PC-3 (cell line): Measurements from ENCODE around the gene ZNF334. TPM values are rescaled to one million over a fixed set of nuclear protein-coding genes. Genes with fewer than 3 reads are reported as not detected.

Experiments used
- ATAC-seq: fragments of 200-7000 bp; cut with Tn5 transposase; 2 replicates; pipeline ENCODE4 v1.9.1; 2020; ENCODE audit warnings: mild to moderate bottlenecking, moderate library complexity
- Bru-seq: library from RNA; stranded (reverse); fragments of 400-500 nt; gene quantifications from one replicate; lab custom pipeline; 2021; lab: Mats Ljungman, UMichigan
- BruChase-seq, 2 experiments: library from RNA; stranded (reverse); fragments of 400-500 nt; gene quantifications; one replicate each; lab custom pipeline; 2021; lab: Mats Ljungman, UMichigan
- BruUV-seq: library from RNA; stranded (reverse); fragments of 400-500 nt; replicated peaks from 2 replicates; lab custom pipeline; 2021; lab: Mats Ljungman, UMichigan
- CTCF ChIA-PET: fragments of 300-600 bp; sonication (Branson Sonifier 250); formaldehyde crosslinking; loops from one replicate; lab custom pipeline; 2022; ENCODE audit warnings: antibody characterized with exemption; lab: Charles Lee
- POLR2A ChIA-PET: fragments of 300-600 bp; sonication (Branson Sonifier 250); formaldehyde crosslinking; loops from one replicate; lab custom pipeline; 2022; ENCODE audit warnings: antibody characterized with exemption; ENCODE audit not compliant: unreplicated experiment; lab: Charles Lee
- DNase-seq: peaks from one replicate; pipeline ENCODE4 v3.0.0-alpha.2; 2015
- H2AFZ ChIP-seq: fragments of 300-600 bp; sonication (generic); 2 replicates; pipeline ENCODE4 v1.6.0; 2016; ENCODE audit warnings: antibody characterized with exemption, low read length
- H3F3A ChIP-seq: fragments of 300-600 bp; sonication (generic); one replicate; pipeline ENCODE4 v1.6.0; 2017; ENCODE audit warnings: antibody characterized with exemption, low read length, control low read depth, mild to moderate bottlenecking; ENCODE audit not compliant: unreplicated experiment
- H3K27ac ChIP-seq: fragments of 300-600 bp; sonication (generic); 2 replicates; pipeline ENCODE4 v1.5.1; 2016; ENCODE audit warnings: mild to moderate bottlenecking, low read length
- H3K27me3 ChIP-seq: fragments of 300-600 bp; sonication (generic); 2 replicates; pipeline ENCODE4 v1.6.1; 2016; ENCODE audit warnings: low read length, mixed read lengths
- H3K36me3 ChIP-seq: fragments of 300-600 bp; sonication (generic); 2 replicates; pipeline ENCODE4 v1.6.1; 2016; ENCODE audit warnings: low read depth, mixed run types, low read length, mixed read lengths
- H3K4me1 ChIP-seq: fragments of 300-600 bp; sonication (generic); 2 replicates; pipeline ENCODE4 v1.5.1; 2016; ENCODE audit warnings: low read length; ENCODE audit not compliant: insufficient read depth
- H3K4me2 ChIP-seq: fragments of 300-600 bp; sonication (generic); 2 replicates; pipeline ENCODE4 v1.6.0; 2016; ENCODE audit warnings: low read length
- H3K4me3 ChIP-seq: fragments of 300-600 bp; sonication (generic); 2 replicates; pipeline ENCODE4 v1.5.1; 2016; ENCODE audit warnings: mild to moderate bottlenecking, low read length, mixed read lengths
- H3K79me2 ChIP-seq: fragments of 300-600 bp; sonication (generic); 2 replicates; pipeline ENCODE4 v1.6.1; 2017; ENCODE audit warnings: low read length, mixed read lengths
- H3K9ac ChIP-seq: fragments of 300-600 bp; sonication (generic); 2 replicates; pipeline ENCODE4 v1.6.0; 2016; ENCODE audit warnings: mild to moderate bottlenecking, low read length
- H3K9me2 ChIP-seq: fragments of 300-600 bp; sonication (generic); replicated peaks from 2 replicates; pipeline ENCODE4 v1.6.1; 2016; ENCODE audit warnings: mixed run types, low read length, mixed read lengths
- H3K9me3 ChIP-seq: fragments of 300-600 bp; sonication (generic); 2 replicates; pipeline ENCODE4 v1.6.1; 2016; ENCODE audit warnings: low read length, mixed read lengths
- H4K20me1 ChIP-seq: fragments of 300-600 bp; sonication (generic); 2 replicates; pipeline ENCODE4 v1.6.1; 2016; ENCODE audit warnings: low read length, mixed read lengths
- CTCF ChIP-seq: fragments of 300-600 bp; sonication (generic); conservative IDR thresholded peaks from 2 replicates; pipeline ENCODE4 v1.5.1; 2017; ENCODE audit warnings: antibody characterized with exemption, low read depth, mild to moderate bottlenecking, low read length
- EZH2 ChIP-seq: fragments of 300-600 bp; sonication (generic); IDR thresholded peaks from one replicate; pipeline ENCODE4 v1.6.1; 2017; ENCODE audit warnings: antibody characterized with exemption, mild to moderate bottlenecking, low read length; ENCODE audit not compliant: unreplicated experiment
- EZH2phosphoT487 ChIP-seq: fragments of 300-600 bp; sonication (generic); IDR thresholded peaks from 2 replicates; pipeline ENCODE4 v1.6.1; 2018; ENCODE audit warnings: mild to moderate bottlenecking, antibody characterized with exemption, low read length, borderline replicate concordance
- intact Hi-C: fragments of 100-400 bp; cut with micrococcal nuclease; formaldehyde crosslinking; loops from 2 replicates; pipeline ENCODE4 v1.9.0; 2023
- long read RNA-seq: library from polyadenylated mRNA; unstranded; transcript quantifications from one replicate; pipeline ENCODE4 v2.0.0, GENCODE V29; 2021; ENCODE audit not compliant: unreplicated experiment
- total RNA-seq: library from RNA; depleted of rRNA; stranded (reverse); fragments of >200 nt; gene quantifications from 2 replicates; pipeline ENCODE4 v1.2.3, GENCODE V29; 2014; rRNA removed

ZNF334 gene
- total RNA-seq: 0.52 and 0.58 TPM in 2 replicates
- Bru-seq, nascent RNA: percentile 51 among the genes with signal in this experiment
- percentile 44 among the genes with signal in this experiment for BruChase-seq, experiment 1, labeled RNA remaining after a 6-hour chase
- percentile 55 among the genes with signal in this experiment for BruChase-seq, experiment 2, labeled RNA remaining after a 2-hour chase
- long read RNA-seq, partial matches to known transcripts: 0 of 6 reads
- long read RNA-seq, other reads (novel, unspliced or antisense): 5 of 6 reads

GRCh38 chr20:46512943-46513844 is at the start of gene ZNF334:
ZNF334 (minus strand) TSS chr20:46513559; CDS start chr20:46512102, 1,457 bp downstream.
- TF ChIP-seq EZH2phosphoT487 (no peak), CTCF (no peak)
- H2AFZ ChIP-seq: peak within 1 kb of the TSS; percentile 63
- H3F3A ChIP-seq: no peaks in the 10 kb centered on the region
- peak within 1 kb of the TSS; percentile 55 for H3K4me3 ChIP-seq
- H3K27me3 ChIP-seq: peaks cover 36% of the 10 kb centered on the region
- peak within 1 kb of the TSS; percentile 59 for H3K4me2 ChIP-seq
- H3K9me2 ChIP-seq: no peaks in the 10 kb centered on the region
- H4K20me1 ChIP-seq: no peaks in the 10 kb centered on the region
- no peaks in the 10 kb centered on the region for H3K4me1 ChIP-seq
- intact Hi-C loops: no loop called here
- no peaks in the 10 kb centered on the region for H3K79me2 ChIP-seq
- DNase-seq (peak; percentile 25), ATAC-seq (peak; percentile 59)
- POLR2A ChIA-PET: no interaction called here
- no peaks in the 10 kb centered on the region for H3K36me3 ChIP-seq
- no peak within 1 kb of the TSS for H3K27ac ChIP-seq
- CTCF ChIA-PET: no interaction called here
- TSS peak; percentile 58 for BruUV-seq
- H3K9ac ChIP-seq: peak within 1 kb of the TSS; percentile 45
- H3K9me3 ChIP-seq: no peaks in the 10 kb centered on the region

GRCh38 chr20:46562373-46563169 is 49.2 kb upstream of the ZNF334 start:
- peak overlapping the region; percentile 67 for H3K4me2 ChIP-seq
- H3K4me1 ChIP-seq: peaks cover 35% of the 10 kb centered on the region
- no peak for TF ChIP-seq EZH2
- peak; percentile 94 for TF ChIP-seq CTCF
- no peaks in the 10 kb centered on the region for H3K79me2 ChIP-seq
- BruUV-seq: no TSS peak
- H3K4me3 ChIP-seq: peak overlapping the region; percentile 39; the same call in 1 of the 2 replicates
- ChIA-PET CTCF (no interaction called here), POLR2A (no interaction called here)
- H3K9me3 ChIP-seq: no peaks in the 10 kb centered on the region
- no peaks in the 10 kb centered on the region for H3K36me3 ChIP-seq
- DNase-seq (peak; percentile 74), ATAC-seq (peak; percentile 64)
- H4K20me1 ChIP-seq: no peaks in the 10 kb centered on the region
- H3K27ac ChIP-seq: no peak overlapping the region
- H3K9me2 ChIP-seq: no peaks in the 10 kb centered on the region
- no peak overlapping the region for H3K9ac ChIP-seq
- intact Hi-C loops: loop anchor here (2.0 kb wide), 1 partner anchor 118 kb away; no protein-coding TSS in a partner anchor
- H3F3A ChIP-seq: no peaks in the 10 kb centered on the region
- H3K27me3 ChIP-seq: no peaks in the 10 kb centered on the region
- peak overlapping the region; percentile 85 for H2AFZ ChIP-seq
